GM12875 (cell line): Measurements from ENCODE around the gene CT83.

Experiments used
- H3K4me3 ChIP-seq: one replicate; pipeline ENCODE4 v1.5.1; 2011; ENCODE audit warnings: low read depth, low read length, control low read depth
- TF ChIP-seq, protein P1 (sequence below): IDR thresholded peaks from 2 replicates; pipeline ENCODE4 v1.5.1; 2011; ENCODE audit warnings: low read depth, mild to moderate bottlenecking, control low read depth, inconsistent platforms, low read length, moderate library complexity, borderline replicate concordance; ENCODE audit not compliant: insufficient read depth

The CT83 gene

DNA sequence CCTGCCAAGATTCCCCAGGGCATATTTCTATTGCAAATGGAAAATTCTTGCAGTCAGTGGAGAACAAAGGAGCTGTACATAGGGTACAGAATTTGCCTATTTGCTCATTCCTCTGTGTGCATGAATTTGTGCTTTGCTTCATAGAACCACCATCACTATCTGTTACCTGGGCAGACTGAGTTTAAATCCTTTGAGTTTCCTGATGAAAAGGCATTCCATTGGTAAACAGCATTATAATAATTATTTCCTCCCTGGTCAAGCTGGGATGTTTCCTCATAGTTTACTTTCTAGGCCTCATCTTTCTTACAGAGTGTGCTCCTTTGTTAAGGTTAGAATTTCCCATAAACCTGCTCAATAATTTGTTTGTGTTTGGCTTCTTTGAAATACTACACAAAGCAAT is 27.2 kb downstream of the CT83 start:
- TF ChIP-seq, protein P1, sequence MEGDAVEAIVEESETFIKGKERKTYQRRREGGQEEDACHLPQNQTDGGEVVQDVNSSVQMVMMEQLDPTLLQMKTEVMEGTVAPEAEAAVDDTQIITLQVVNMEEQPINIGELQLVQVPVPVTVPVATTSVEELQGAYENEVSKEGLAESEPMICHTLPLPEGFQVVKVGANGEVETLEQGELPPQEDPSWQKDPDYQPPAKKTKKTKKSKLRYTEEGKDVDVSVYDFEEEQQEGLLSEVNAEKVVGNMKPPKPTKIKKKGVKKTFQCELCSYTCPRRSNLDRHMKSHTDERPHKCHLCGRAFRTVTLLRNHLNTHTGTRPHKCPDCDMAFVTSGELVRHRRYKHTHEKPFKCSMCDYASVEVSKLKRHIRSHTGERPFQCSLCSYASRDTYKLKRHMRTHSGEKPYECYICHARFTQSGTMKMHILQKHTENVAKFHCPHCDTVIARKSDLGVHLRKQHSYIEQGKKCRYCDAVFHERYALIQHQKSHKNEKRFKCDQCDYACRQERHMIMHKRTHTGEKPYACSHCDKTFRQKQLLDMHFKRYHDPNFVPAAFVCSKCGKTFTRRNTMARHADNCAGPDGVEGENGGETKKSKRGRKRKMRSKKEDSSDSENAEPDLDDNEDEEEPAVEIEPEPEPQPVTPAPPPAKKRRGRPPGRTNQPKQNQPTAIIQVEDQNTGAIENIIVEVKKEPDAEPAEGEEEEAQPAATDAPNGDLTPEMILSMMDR = no peak
- H3K4me3 ChIP-seq = no peak overlapping the region

GRCh38 chrX:116427978-116428377 is 34.8 kb downstream of the CT83 start:
- no peak overlapping the region for H3K4me3 ChIP-seq
- TF ChIP-seq, protein P1 = no peak

- H3K4me3 ChIP-seq = no peak overlapping the region
- TF ChIP-seq, protein P1 = no peak
These were observed 44.8 kb downstream of the CT83 start for GRCh38 chrX:116417968-116418367.

GRCh38 chrX:116417214-116417613 is 45.6 kb downstream of the CT83 start:
- no peak overlapping the region for H3K4me3 ChIP-seq
- TF ChIP-seq, protein P1 = no peak

GRCh38 chrX:116413273-116413672 is 49.5 kb downstream of the CT83 start:
- H3K4me3 ChIP-seq = no peak overlapping the region
- TF ChIP-seq, protein P1 = no peak
